Fibroblast of the aortic adventitia (primary cell): ENCODE data around the gene ATP5MG. TPM values are rescaled to one million over a fixed set of nuclear protein-coding genes. Genes with fewer than 3 reads are reported as not detected.
"Not testable (repeated sequence)": the region's sequence is repeated elsewhere in the genome, so short reads cannot be mapped to it uniquely, and the experiment has no call there.

Experiments
- DNase-seq: peaks from one replicate; pipeline ENCODE4 v3.0.0-alpha.2; 2010; ENCODE audit warnings: low read depth
- H3K4me3 ChIP-seq: 2 replicates; pipeline ENCODE4 v1.5.1; 2011; ENCODE audit warnings: low read depth, mild to moderate bottlenecking, control low read depth, low read length, moderate library complexity
- CTCF ChIP-seq: IDR thresholded peaks from 2 replicates; pipeline ENCODE4 v1.5.1; 2011; ENCODE audit warnings: mild to moderate bottlenecking, low read length, control low read depth, inconsistent platforms; ENCODE audit not compliant: insufficient read depth
- total RNA-seq: library from RNA; depleted of rRNA; stranded (reverse); fragments of >200 nt; gene quantifications from 2 replicates; pipeline ENCODE4 v1.2.3, GENCODE V29; 2012; ENCODE audit warnings: low replicate concordance

ATP5MG gene
- total RNA-seq, 1 donor: 55.2 TPM

- no peak for TF ChIP-seq CTCF
- H3K4me3 ChIP-seq: no peak overlapping the region
- no peak for DNase-seq
These were observed 5.3 kb downstream of the ATP5MG start for GRCh38 chr11:118406599-118407166.

GRCh38 chr11:118410055-118410745 is 8.8 kb downstream of the ATP5MG start:
- DNase-seq: no peak
- H3K4me3 ChIP-seq: no peak overlapping the region
- TF ChIP-seq CTCF: no peak

GRCh38 chr11:118411530-118411929 is 10.1 kb downstream of the ATP5MG start:
- H3K4me3 ChIP-seq: no peak overlapping the region
- no peak for DNase-seq
- no peak for TF ChIP-seq CTCF

GRCh38 chr11:118412921-118413320 is 11.5 kb downstream of the ATP5MG start:
- H3K4me3 ChIP-seq: no peak overlapping the region
- no peak for DNase-seq
- TF ChIP-seq CTCF: no peak

GRCh38 chr11:118415062-118415738 is 13.8 kb downstream of the ATP5MG start:
- TF ChIP-seq CTCF: no peak
- no peak for DNase-seq
- no peak overlapping the region for H3K4me3 ChIP-seq

- TF ChIP-seq CTCF: no peak
- DNase-seq: peak; percentile 96
- no peak overlapping the region for H3K4me3 ChIP-seq
These were observed 14.3 kb downstream of the ATP5MG start for GRCh38 chr11:118415739-118416068.

GRCh38 chr11:118416900-118417299 is 15.5 kb downstream of the ATP5MG start:
- not testable (repeated sequence) for DNase-seq, H3K4me3 ChIP-seq
